ENCODE results near the gene STAT5A. TPM values are rescaled to one million over a fixed set of nuclear protein-coding genes. Genes with fewer than 3 reads are reported as not detected.

Gene STAT5A
- polyA plus RNA-seq, 1 donor from 2014 or later = 0.28 TPM

- H3K36me3 ChIP-seq (ENCODE audit: insufficient read depth, low read length) = no peaks in the 10 kb centered on the region
- H3K4me3 ChIP-seq (ENCODE audit: low read length) = no peak overlapping the region
- no peak overlapping the region for H3K9ac ChIP-seq (ENCODE audit: low read length)
- TF ChIP-seq EZH2 (IDR thresholded peaks at IDR 0.05; ENCODE audit: borderline replicate concordance, insufficient read depth, low read length, poor library complexity, severe bottlenecking) (no peak), RAD21 (conservative IDR thresholded peaks at IDR 0.05) (no peak), POLR2AphosphoS5 (IDR thresholded peaks at IDR 0.05) (no peak), REST (IDR thresholded peaks at IDR 0.05; ENCODE audit: borderline replicate concordance) (no peak), SMC3 (conservative IDR thresholded peaks at IDR 0.05; ENCODE audit: poor library complexity) (no peak), MXI1 (conservative IDR thresholded peaks at IDR 0.05; ENCODE audit: poor library complexity, severe bottlenecking) (no peak), EP300 (conservative IDR thresholded peaks at IDR 0.05; ENCODE audit: poor library complexity, severe bottlenecking) (no peak), TAF1 (IDR thresholded peaks at IDR 0.05; ENCODE audit: low read depth) (no peak)
- TF ChIP-seq, protein P1, sequence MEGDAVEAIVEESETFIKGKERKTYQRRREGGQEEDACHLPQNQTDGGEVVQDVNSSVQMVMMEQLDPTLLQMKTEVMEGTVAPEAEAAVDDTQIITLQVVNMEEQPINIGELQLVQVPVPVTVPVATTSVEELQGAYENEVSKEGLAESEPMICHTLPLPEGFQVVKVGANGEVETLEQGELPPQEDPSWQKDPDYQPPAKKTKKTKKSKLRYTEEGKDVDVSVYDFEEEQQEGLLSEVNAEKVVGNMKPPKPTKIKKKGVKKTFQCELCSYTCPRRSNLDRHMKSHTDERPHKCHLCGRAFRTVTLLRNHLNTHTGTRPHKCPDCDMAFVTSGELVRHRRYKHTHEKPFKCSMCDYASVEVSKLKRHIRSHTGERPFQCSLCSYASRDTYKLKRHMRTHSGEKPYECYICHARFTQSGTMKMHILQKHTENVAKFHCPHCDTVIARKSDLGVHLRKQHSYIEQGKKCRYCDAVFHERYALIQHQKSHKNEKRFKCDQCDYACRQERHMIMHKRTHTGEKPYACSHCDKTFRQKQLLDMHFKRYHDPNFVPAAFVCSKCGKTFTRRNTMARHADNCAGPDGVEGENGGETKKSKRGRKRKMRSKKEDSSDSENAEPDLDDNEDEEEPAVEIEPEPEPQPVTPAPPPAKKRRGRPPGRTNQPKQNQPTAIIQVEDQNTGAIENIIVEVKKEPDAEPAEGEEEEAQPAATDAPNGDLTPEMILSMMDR (IDR thresholded peaks at IDR 0.05; ENCODE audit: poor library complexity, severe bottlenecking) = no peak
- H4K20me1 ChIP-seq (ENCODE audit: insufficient read depth) = no peaks in the 10 kb centered on the region
- no peaks in the 10 kb centered on the region for H3F3A ChIP-seq (ENCODE audit: insufficient read depth, low read length, poor library complexity, severe bottlenecking)
- H3K9me2 ChIP-seq (ENCODE audit: insufficient read depth, low read length) = no peaks in the 10 kb centered on the region
- no peak overlapping the region for H3K27ac ChIP-seq (ENCODE audit: low read length)
- no peaks in the 10 kb centered on the region for H3K9me3 ChIP-seq (ENCODE audit: low read length)
- H2AFZ ChIP-seq (ENCODE audit: low read depth, low read length) = no peak overlapping the region
- no peaks in the 10 kb centered on the region for H3K79me2 ChIP-seq (replicated peaks; ENCODE audit: insufficient read depth, low read length)
- H3K27me3 ChIP-seq (ENCODE audit: insufficient read depth, low read depth, low read length) = peaks cover 39% of the 10 kb centered on the region
- no peak overlapping the region for H3K4me2 ChIP-seq (ENCODE audit: low read length)
Measured at GRCh38 chr17:42285346-42286050, 2.8 kb upstream of the STAT5A start.

GRCh38 chr17:42286411-42287221 lies 1.7 kb upstream of the STAT5A start:
- H2AFZ ChIP-seq (ENCODE audit: low read depth, low read length) = no peak overlapping the region
- H3K4me2 ChIP-seq (ENCODE audit: low read length) = no peak overlapping the region
- no peaks in the 10 kb centered on the region for H4K20me1 ChIP-seq (ENCODE audit: insufficient read depth)
- no peaks in the 10 kb centered on the region for H3K9me3 ChIP-seq (ENCODE audit: low read length)
- no peak overlapping the region for H3K4me3 ChIP-seq (ENCODE audit: low read length)
- no peaks in the 10 kb centered on the region for H3K9me2 ChIP-seq (ENCODE audit: insufficient read depth, low read length)
- H3K27ac ChIP-seq (ENCODE audit: low read length) = no peak overlapping the region
- TF ChIP-seq TAF1 (IDR thresholded peaks at IDR 0.05; ENCODE audit: low read depth) (no peak), EZH2 (IDR thresholded peaks at IDR 0.05; ENCODE audit: borderline replicate concordance, insufficient read depth, low read length, poor library complexity, severe bottlenecking) (no peak), EP300 (conservative IDR thresholded peaks at IDR 0.05; ENCODE audit: poor library complexity, severe bottlenecking) (no peak)
- peaks cover 40% of the 10 kb centered on the region for H3K27me3 ChIP-seq (ENCODE audit: insufficient read depth, low read depth, low read length)
- no peaks in the 10 kb centered on the region for H3K36me3 ChIP-seq (ENCODE audit: insufficient read depth, low read length)
- no peaks in the 10 kb centered on the region for H3F3A ChIP-seq (ENCODE audit: insufficient read depth, low read length, poor library complexity, severe bottlenecking)
- no peak overlapping the region for H3K9ac ChIP-seq (ENCODE audit: low read length)
- H3K79me2 ChIP-seq (replicated peaks; ENCODE audit: insufficient read depth, low read length) = no peaks in the 10 kb centered on the region
